Measurements from ENCODE around the gene NOXO1. TPM values are rescaled to one million over a fixed set of nuclear protein-coding genes. Genes with fewer than 3 reads are reported as not detected.
A peak's percentile ranks its signal among the peaks of the same experiment; 100 is the strongest.

The NOXO1 gene
- total RNA-seq, 2 donors from 2014 or later, result not detected

DNA sequence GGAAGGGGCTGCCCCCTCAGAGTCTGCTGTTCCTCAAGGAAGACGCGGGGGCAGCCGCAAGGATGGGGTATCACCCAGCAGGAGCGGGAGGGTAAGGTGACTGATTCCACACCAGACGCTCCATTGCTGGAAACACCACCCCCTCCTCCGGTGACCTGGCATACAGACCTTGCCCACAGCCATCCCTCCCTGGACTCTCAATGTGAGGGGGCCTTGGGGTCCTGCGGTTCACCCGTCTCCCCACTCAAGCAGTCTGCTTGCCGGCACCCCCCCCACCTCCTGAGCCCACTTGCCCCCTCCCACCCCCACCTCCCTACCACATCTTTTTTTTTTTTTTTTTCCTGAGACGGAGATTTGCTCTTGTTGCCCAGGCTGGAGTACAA lies 50.9 kb downstream of the NOXO1 start:
- DNase-seq (ENCODE audit: low spot score) (no peak), ATAC-seq (ENCODE audit: insufficient number of reproducible peaks, low FRiP score, low read depth) (no peak)
- Histone ChIP-seq H3K27me3 (replicated peaks; ENCODE audit: insufficient read depth) (no peaks in the 10 kb centered on the region), H3K27ac (no peak overlapping the region), H3K4me1 (ENCODE audit: control insufficient read depth in 1 of 2, low read depth in 2 of 2) (peaks cover 0 to 11% of the 10 kb centered on the region in 2 donors), H3K36me3 (no peaks in the 10 kb centered on the region), H3K9me3 (no peaks in the 10 kb centered on the region), H3K4me3 (no peak overlapping the region)
- TF ChIP-seq, protein P1, sequence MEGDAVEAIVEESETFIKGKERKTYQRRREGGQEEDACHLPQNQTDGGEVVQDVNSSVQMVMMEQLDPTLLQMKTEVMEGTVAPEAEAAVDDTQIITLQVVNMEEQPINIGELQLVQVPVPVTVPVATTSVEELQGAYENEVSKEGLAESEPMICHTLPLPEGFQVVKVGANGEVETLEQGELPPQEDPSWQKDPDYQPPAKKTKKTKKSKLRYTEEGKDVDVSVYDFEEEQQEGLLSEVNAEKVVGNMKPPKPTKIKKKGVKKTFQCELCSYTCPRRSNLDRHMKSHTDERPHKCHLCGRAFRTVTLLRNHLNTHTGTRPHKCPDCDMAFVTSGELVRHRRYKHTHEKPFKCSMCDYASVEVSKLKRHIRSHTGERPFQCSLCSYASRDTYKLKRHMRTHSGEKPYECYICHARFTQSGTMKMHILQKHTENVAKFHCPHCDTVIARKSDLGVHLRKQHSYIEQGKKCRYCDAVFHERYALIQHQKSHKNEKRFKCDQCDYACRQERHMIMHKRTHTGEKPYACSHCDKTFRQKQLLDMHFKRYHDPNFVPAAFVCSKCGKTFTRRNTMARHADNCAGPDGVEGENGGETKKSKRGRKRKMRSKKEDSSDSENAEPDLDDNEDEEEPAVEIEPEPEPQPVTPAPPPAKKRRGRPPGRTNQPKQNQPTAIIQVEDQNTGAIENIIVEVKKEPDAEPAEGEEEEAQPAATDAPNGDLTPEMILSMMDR (IDR thresholded peaks at IDR 0.05), result no peak

DNA sequence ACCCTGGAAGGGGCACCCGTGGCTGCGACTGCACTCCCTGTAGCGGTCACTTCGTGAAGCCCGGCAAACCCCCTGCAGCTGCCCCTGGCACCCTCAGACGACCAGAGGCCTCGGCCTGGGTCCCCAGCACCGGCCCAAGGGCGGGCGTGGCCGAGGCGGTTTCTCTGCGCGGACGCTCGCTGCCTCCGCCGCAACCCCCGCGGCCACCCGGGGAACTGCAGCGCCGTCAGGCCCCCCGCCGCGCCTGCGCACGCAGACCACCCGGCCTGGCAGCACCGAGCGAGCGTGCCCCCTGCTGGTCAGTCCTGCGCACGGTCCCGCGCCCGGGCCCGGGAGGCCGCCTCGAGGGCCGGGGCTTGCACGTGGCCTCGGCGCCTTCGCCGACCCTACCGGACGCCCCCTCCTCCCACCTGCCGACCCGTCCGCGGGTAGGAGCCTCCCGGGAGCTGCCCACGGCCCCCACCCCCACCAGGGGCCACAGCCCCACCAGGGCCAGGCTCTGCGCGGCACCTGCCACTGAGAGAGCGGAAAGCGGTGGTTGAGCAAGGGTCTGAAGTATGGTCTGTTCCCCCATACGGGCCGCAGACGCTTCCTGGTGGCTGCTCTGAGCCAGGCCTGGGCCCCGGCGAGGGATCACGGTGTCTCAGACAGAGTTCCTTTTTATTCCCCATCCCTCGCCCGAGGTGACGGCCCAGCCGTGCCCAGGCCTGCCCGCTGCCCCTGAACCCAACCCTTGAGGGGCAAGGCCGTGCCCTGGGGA lies 51.5 kb downstream of the NOXO1 start:
- H3K36me3 ChIP-seq, result no peaks in the 10 kb centered on the region
- H3K4me3 ChIP-seq, result peak overlapping the region; percentile 73
- no peaks in the 10 kb centered on the region for H3K27me3 ChIP-seq (replicated peaks; ENCODE audit: insufficient read depth)
- H3K9me3 ChIP-seq, result no peaks in the 10 kb centered on the region
- ATAC-seq (ENCODE audit: insufficient number of reproducible peaks, low FRiP score, low read depth), result peak; percentile 72
- peak; percentile 40 for DNase-seq (ENCODE audit: low spot score)
- peaks cover 0 to 11% of the 10 kb centered on the region in 2 donors for H3K4me1 ChIP-seq (ENCODE audit: control insufficient read depth in 1 of 2, low read depth in 2 of 2)
- H3K27ac ChIP-seq, result no peak overlapping the region
- TF ChIP-seq, protein P1 (IDR thresholded peaks at IDR 0.05), result peak; percentile 98

DNA sequence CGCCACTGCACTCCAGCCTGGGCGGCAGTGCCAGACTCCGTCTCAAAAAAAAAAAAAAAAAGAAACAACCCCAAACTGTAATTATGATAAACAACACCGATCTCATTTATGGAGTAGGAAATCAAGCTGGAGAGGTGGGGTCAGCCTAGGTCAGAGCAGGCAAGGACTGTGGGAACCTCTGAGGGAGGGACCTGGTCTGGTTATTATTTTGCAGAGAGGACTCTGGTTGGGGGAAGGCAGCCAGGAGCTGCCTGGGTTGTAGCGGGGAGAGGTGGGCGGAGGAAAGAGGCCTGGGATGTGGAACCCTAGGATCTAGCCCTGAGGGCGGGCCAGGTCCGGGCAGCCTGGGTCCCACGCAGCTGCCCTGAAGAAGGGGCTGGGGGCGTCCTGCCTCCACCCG lies 52.2 kb downstream of the NOXO1 start:
- DNase-seq (ENCODE audit: low spot score) (no peak), ATAC-seq (ENCODE audit: insufficient number of reproducible peaks, low FRiP score, low read depth) (no peak)
- Histone ChIP-seq H3K4me3 (peak overlapping the region; percentile 73), H3K4me1 (ENCODE audit: control insufficient read depth in 1 of 2, low read depth in 2 of 2) (peaks cover 0 to 11% of the 10 kb centered on the region in 2 donors), H3K27ac (no peak overlapping the region), H3K9me3 (no peaks in the 10 kb centered on the region), H3K27me3 (replicated peaks; ENCODE audit: insufficient read depth) (no peaks in the 10 kb centered on the region), H3K36me3 (no peaks in the 10 kb centered on the region)
- TF ChIP-seq, protein P1 (IDR thresholded peaks at IDR 0.05), result no peak

Other genes starting within 250 kb of the NOXO1 start
- gene NME3, start 209.9 kb downstream of the NOXO1 start, total RNA-seq, result 100 to 1,000 TPM in 1 of 2 donors, 10 to 100 TPM in 1; 68.1 to 165 TPM
- gene EME2, start 208.7 kb downstream of the NOXO1 start, total RNA-seq, result 10 to 100 TPM; 23.4 to 29.2 TPM
- gene MRPS34, start 208.3 kb downstream of the NOXO1 start, total RNA-seq, result 10 to 100 TPM; 36.9 to 48.3 TPM
- gene SPSB3, start 198.9 kb downstream of the NOXO1 start, total RNA-seq, result 10 to 100 TPM; 60.9 to 79.3 TPM
- gene NUBP2, start 198.5 kb downstream of the NOXO1 start, total RNA-seq, result 10 to 100 TPM; 64.6 to 68.5 TPM
- gene IGFALS, start 187.8 kb downstream of the NOXO1 start, total RNA-seq, result under 1 TPM; 0.28 to 0.54 TPM
- gene HAGH, start 154.6 kb downstream of the NOXO1 start, total RNA-seq, result 100 to 1,000 TPM in 1 of 2 donors, 10 to 100 TPM in 1; 99.8 to 183 TPM
- 10 to 100 TPM; 14.4 to 17.5 TPM for gene FAHD1, start 154.3 kb downstream of the NOXO1 start, total RNA-seq
- gene MEIOB, start 109.3 kb downstream of the NOXO1 start, total RNA-seq, result not detected
- not detected for gene HS3ST6, start 63.1 kb downstream of the NOXO1 start, total RNA-seq
- 10 to 100 TPM; 21.2 to 37.6 TPM for gene MSRB1, start 38.3 kb downstream of the NOXO1 start, total RNA-seq
- gene RPL3L, start 26.8 kb downstream of the NOXO1 start, total RNA-seq, result not detected
- gene NDUFB10, start 21.9 kb downstream of the NOXO1 start, total RNA-seq, result 100 to 1,000 TPM; 108 to 197 TPM
- 100 to 1,000 TPM; 702 to 834 TPM for gene RPS2, start 16.6 kb downstream of the NOXO1 start, total RNA-seq
- not detected for gene RNF151, start 14.6 kb downstream of the NOXO1 start, total RNA-seq
- gene TBL3, start 9.4 kb downstream of the NOXO1 start, total RNA-seq, result 10 to 100 TPM; 22.2 to 44.8 TPM
- gene GFER, start 2.7 kb upstream of the NOXO1 start, total RNA-seq, result 10 to 100 TPM; 12.4 to 14.6 TPM
- gene SYNGR3, start 8.5 kb upstream of the NOXO1 start, total RNA-seq, result 1 to 10 TPM in 1 of 2 donors, under 1 TPM in 1; 0.49 to 1.5 TPM
- gene ZNF598, start 28.4 kb upstream of the NOXO1 start, total RNA-seq, result 10 to 100 TPM; 65.8 to 68.5 TPM
- not detected for gene NPW, start 38.3 kb upstream of the NOXO1 start, total RNA-seq
- gene NHERF2, start 45.4 kb upstream of the NOXO1 start, total RNA-seq, result 10 to 100 TPM; 66.0 to 84.1 TPM
- gene NTHL1, start 66.4 kb upstream of the NOXO1 start, total RNA-seq, result 10 to 100 TPM in 1 of 2 donors, 1 to 10 TPM in 1; 7.7 to 13.4 TPM
- 100 to 1,000 TPM; 112 to 123 TPM for gene TSC2, start 66.5 kb upstream of the NOXO1 start, total RNA-seq
- 1,000 to 10,000 TPM in 1 of 2 donors, 100 to 1,000 TPM in 1; 838 to 1,071 TPM for gene PKD1, start 154.4 kb upstream of the NOXO1 start, total RNA-seq
- not detected for gene RAB26, start 167.2 kb upstream of the NOXO1 start, total RNA-seq
- 10 to 100 TPM; 34.1 to 54.8 TPM for gene TRAF7, start 174.3 kb upstream of the NOXO1 start, total RNA-seq
- gene CASKIN1, start 215.1 kb upstream of the NOXO1 start, total RNA-seq, result not detected
- gene MLST8, start 224.0 kb upstream of the NOXO1 start, total RNA-seq, result 10 to 100 TPM; 13.7 to 47.7 TPM
- 10 to 100 TPM; 11.4 to 43.1 TPM for gene BRICD5, start 229.4 kb upstream of the NOXO1 start, total RNA-seq
- gene PGP, start 233.4 kb upstream of the NOXO1 start, total RNA-seq, result 10 to 100 TPM in 1 of 2 donors, 1 to 10 TPM in 1; 9.1 to 19.5 TPM
- gene E4F1, start 242.1 kb upstream of the NOXO1 start, total RNA-seq, result 10 to 100 TPM; 44.0 to 50.2 TPM

All from thoracic aorta (tissue), 2 donors.